Keratinocyte (primary cell): ENCODE data around the gene FTH1. TPM values are rescaled to one million over a fixed set of nuclear protein-coding genes. Genes with fewer than 3 reads are reported as not detected.

Experiments
- DNase-seq: peaks from one replicate; pipeline ENCODE4 v3.0.0-alpha.2; 2011; ENCODE audit warnings: low read depth, missing footprints, low spot score
- FAIRE-seq: peaks from 2 replicates; lab custom pipeline; 2011; peaks lifted over from hg19 to GRCh38; lab: Jason Lieb, UNC
- H2AFZ ChIP-seq: 2 replicates; pipeline ENCODE4 v1.6.0; 2012; ENCODE audit warnings: low read length, control low read depth, inconsistent platforms; ENCODE audit not compliant: control insufficient read depth
- H3K27ac ChIP-seq: 2 replicates; pipeline ENCODE4 v1.5.1; 2011; ENCODE audit warnings: low read length; ENCODE audit not compliant: control insufficient read depth, insufficient read depth
- H3K27me3 ChIP-seq: 3 replicates; pipeline ENCODE4 v1.6.0; 2011; ENCODE audit warnings: low read length; ENCODE audit not compliant: control insufficient read depth, insufficient read depth; ENCODE audit errors: extremely low read depth
- H3K36me3 ChIP-seq, 2 experiments: 2 replicates in 1 of 2; 3 replicates in 1 of 2; pipeline ENCODE4 v1.5.1; 2011; ENCODE audit warnings: low read length in 2 of 2, mild to moderate bottlenecking in 1 of 2; ENCODE audit not compliant: control insufficient read depth in 2 of 2, insufficient read depth in 2 of 2; ENCODE audit errors: extremely low read depth in 1 of 2
- H3K4me1 ChIP-seq: 3 replicates; pipeline ENCODE4 v1.5.1; 2011; ENCODE audit warnings: low read length; ENCODE audit not compliant: control insufficient read depth, insufficient read depth; ENCODE audit errors: extremely low read depth
- H3K4me2 ChIP-seq: 3 replicates; pipeline ENCODE4 v1.6.0; 2011; ENCODE audit warnings: low read depth, low read length; ENCODE audit not compliant: control insufficient read depth, insufficient read depth; ENCODE audit errors: extremely low read depth
- H3K4me3 ChIP-seq, 3 experiments: fragments of 200-600 bp in 1 of 3; sonication (generic) in 1 of 3; 2 replicates in 2 of 3; 3 replicates in 1 of 3; pipeline ENCODE4 v1.5.1; 2011 to 2016; ENCODE audit warnings: low read length in 3 of 3, mild to moderate bottlenecking in 3 of 3, control low read depth in 2 of 3, inconsistent platforms in 1 of 3, low read depth in 1 of 3, mixed read lengths in 1 of 3, mixed run types in 1 of 3, moderate library complexity in 1 of 3; ENCODE audit not compliant: control insufficient read depth in 2 of 3, insufficient read depth in 2 of 3; ENCODE audit errors: extremely low read depth in 1 of 3
- H3K79me2 ChIP-seq: 2 replicates; pipeline ENCODE4 v1.6.0; 2012; ENCODE audit warnings: low read length; ENCODE audit not compliant: control insufficient read depth, insufficient read depth
- H3K9ac ChIP-seq: 3 replicates; pipeline ENCODE4 v1.6.0; 2011; ENCODE audit warnings: low read length; ENCODE audit not compliant: control insufficient read depth, insufficient read depth; ENCODE audit errors: extremely low read depth
- H3K9me1 ChIP-seq: 3 replicates; pipeline ENCODE4 v1.6.0; 2011; ENCODE audit warnings: low read length; ENCODE audit not compliant: control insufficient read depth, insufficient read depth; ENCODE audit errors: extremely low read depth
- H3K9me3 ChIP-seq: 2 replicates; pipeline ENCODE4 v1.5.1; 2012; ENCODE audit warnings: low read depth, low read length; ENCODE audit not compliant: control insufficient read depth
- H4K20me1 ChIP-seq: 3 replicates; pipeline ENCODE4 v1.6.0; 2011; ENCODE audit warnings: low read length; ENCODE audit not compliant: control insufficient read depth, insufficient read depth; ENCODE audit errors: extremely low read depth
- CTCF ChIP-seq, 3 experiments: IDR thresholded peaks in 1 of 3; conservative IDR thresholded peaks in 1 of 3; optimal IDR thresholded peaks in 1 of 3; 2 replicates in 2 of 3; 3 replicates in 1 of 3; pipeline versions ENCODE3 to v1.5.1; 2011; ENCODE audit warnings: low read length in 3 of 3, mild to moderate bottlenecking in 3 of 3, moderate library complexity in 2 of 3, control low read depth in 1 of 3, inconsistent platforms in 1 of 3; ENCODE audit not compliant: insufficient read depth in 2 of 3; ENCODE audit errors: extremely low read depth in 1 of 3
- EZH2 ChIP-seq: IDR thresholded peaks from one replicate; pipeline ENCODE4 v1.6.1; 2012; ENCODE audit warnings: inconsistent platforms, mild to moderate bottlenecking, low read length, moderate library complexity
- dilution Hi-C: fragments of 300-500 bp; cut with MboI; formaldehyde crosslinking; loops from one replicate; pipeline ENCODE4 v1.7.0; 2020; ENCODE audit warnings: low sequenced_read_pairs; ENCODE audit not compliant: extremely low pct_ligation_motif_present
- polyA plus RNA-seq, 5 experiments: library from polyadenylated mRNA; depleted of rRNA in 3 of 5; stranded (reverse) in 3 of 5; stranded (forward) in 1 of 5; unstranded in 1 of 5; fragments of >200 nt; gene quantifications; 1 replicate in 1 of 5; 2 replicates in 3 of 5; 3 replicates in 1 of 5; pipeline versions ENCODE4 v1.2.1 to v1.2.3, GENCODE V29; 2011 to 2012; ENCODE audit warnings: missing spikeins in 2 of 5, low read depth in 1 of 5, low replicate concordance in 1 of 5

FTH1 gene
- polyA plus RNA-seq, 1 donor (not counting 4 experiments of a cell fraction or from before 2014, with no cell fraction given), result 1,058 TPM

- FAIRE-seq, result no peak
- Histone ChIP-seq H3K27me3 (no peaks in the 10 kb centered on the region), H2AFZ (no peak overlapping the region), H3K9me3 (peaks cover 2% of the 10 kb centered on the region), H4K20me1 (no peaks in the 10 kb centered on the region), H3K4me1 (peaks cover 8% of the 10 kb centered on the region), H3K9ac (no peak overlapping the region), H3K79me2 (no peaks in the 10 kb centered on the region), H3K4me3 (no peak overlapping the region), H3K36me3 (no peaks in the 10 kb centered on the region), H3K9me1 (no peaks in the 10 kb centered on the region), H3K4me2 (no peak overlapping the region), H3K27ac (no peak overlapping the region)
- DNase-seq, result no peak
- dilution Hi-C loops, result no loop called here
- TF ChIP-seq CTCF (optimal IDR thresholded peaks at IDR 0.05 in 1 of 3, IDR thresholded peaks at IDR 0.05 in 1 of 3, conservative IDR thresholded peaks at IDR 0.05 in 1 of 3; ENCODE audit: extremely low read depth in 1 of 3, insufficient read depth in 2 of 3, low read length in 3 of 3) (no peak), EZH2 (no peak)
Measured at GRCh38 chr11:61985869-61986268, 18.4 kb upstream of the FTH1 start.

- Histone ChIP-seq H3K4me3 (no peak overlapping the region), H3K9ac (no peak overlapping the region), H3K27ac (no peak overlapping the region), H4K20me1 (no peaks in the 10 kb centered on the region), H3K4me2 (no peak overlapping the region), H3K9me3 (peaks cover 2% of the 10 kb centered on the region), H2AFZ (no peak overlapping the region), H3K4me1 (peaks cover 10% of the 10 kb centered on the region), H3K79me2 (no peaks in the 10 kb centered on the region), H3K27me3 (no peaks in the 10 kb centered on the region), H3K36me3 (no peaks in the 10 kb centered on the region), H3K9me1 (no peaks in the 10 kb centered on the region)
- no peak for FAIRE-seq
- TF ChIP-seq CTCF (optimal IDR thresholded peaks at IDR 0.05 in 1 of 3, IDR thresholded peaks at IDR 0.05 in 1 of 3, conservative IDR thresholded peaks at IDR 0.05 in 1 of 3; ENCODE audit: extremely low read depth in 1 of 3, insufficient read depth in 2 of 3, low read length in 3 of 3) (no peak), EZH2 (no peak)
- dilution Hi-C loops, result no loop called here
- DNase-seq, result no peak
Measured at GRCh38 chr11:61983419-61983818, 16.0 kb upstream of the FTH1 start.
